Activated CD4-positive, alpha-beta T cell treated with anti-CD3 and anti-CD28 coated beads for 48 hours (primary cell): ENCODE results near the gene SLCO1B1.

Source experiments
- DNase-seq: peaks from one replicate; pipeline ENCODE4 v3.0.0-alpha.2; 2020

The SLCO1B1 gene

GRCh38 chr12:21221778-21222177, 90.8 kb downstream of the SLCO1B1 start:
- no peak for DNase-seq

- DNase-seq, result no peak
These were observed 92.9 kb downstream of the SLCO1B1 start for GRCh38 chr12:21223930-21224329.

GRCh38 chr12:21234395-21234794, 103.4 kb downstream of the SLCO1B1 start:
- DNase-seq, result no peak

- DNase-seq, result no peak
These were observed 108.9 kb downstream of the SLCO1B1 start for GRCh38 chr12:21239866-21240265.

- DNase-seq, result no peak
These were observed 117.7 kb downstream of the SLCO1B1 start for GRCh38 chr12:21248679-21249078.

GRCh38 chr12:21252070-21252469, 121.1 kb downstream of the SLCO1B1 start:
- no peak for DNase-seq

GRCh38 chr12:21257172-21257571, 126.2 kb downstream of the SLCO1B1 start:
- no peak for DNase-seq

- DNase-seq, result no peak
These were observed 133.2 kb downstream of the SLCO1B1 start for GRCh38 chr12:21264232-21264631.

- no peak for DNase-seq
These were observed 134.9 kb downstream of the SLCO1B1 start for GRCh38 chr12:21265932-21266331.

- DNase-seq, result no peak
These were observed 145.8 kb downstream of the SLCO1B1 start for GRCh38 chr12:21276826-21277225.
